ENCODE measurements around the gene ANAPC4.

ANAPC4 gene

GRCh38 chr4:25442863-25443307, 65.8 kb downstream of the ANAPC4 start:
- Histone ChIP-seq H4K20me1 (ENCODE audit: insufficient read depth) (no peaks in the 10 kb centered on the region), H2AFZ (ENCODE audit: low read depth) (no peak overlapping the region), H3K4me3 (IDR thresholded peaks at IDR 0.05; ENCODE audit: insufficient read depth, low read depth, low read length) (no peak overlapping the region), H3K79me2 (ENCODE audit: insufficient read depth, low read depth) (no peaks in the 10 kb centered on the region), H3K27ac (no peak overlapping the region), H3K4me1 (ENCODE audit: low read depth, poor library complexity, severe bottlenecking) (no peaks in the 10 kb centered on the region), H3K9ac (no peak overlapping the region), H3K27me3 (ENCODE audit: insufficient read depth, low read depth) (no peaks in the 10 kb centered on the region), H3K36me3 (ENCODE audit: insufficient read depth) (no peaks in the 10 kb centered on the region), H3K4me2 (no peak overlapping the region)
- no peak for TF ChIP-seq CTCF (conservative IDR thresholded peaks at IDR 0.05; ENCODE audit: low read depth, low read length)

GRCh38 chr4:25443851-25444250, 66.8 kb downstream of the ANAPC4 start:
- H3K27ac ChIP-seq, result no peak overlapping the region
- no peak overlapping the region for H3K9ac ChIP-seq
- H4K20me1 ChIP-seq (ENCODE audit: insufficient read depth), result no peaks in the 10 kb centered on the region
- no peak overlapping the region for H2AFZ ChIP-seq (ENCODE audit: low read depth)
- no peaks in the 10 kb centered on the region for H3K36me3 ChIP-seq (ENCODE audit: insufficient read depth)
- H3K4me2 ChIP-seq, result no peak overlapping the region
- H3K27me3 ChIP-seq (ENCODE audit: insufficient read depth, low read depth), result no peaks in the 10 kb centered on the region
- no peak for TF ChIP-seq CTCF (conservative IDR thresholded peaks at IDR 0.05; ENCODE audit: low read depth, low read length)
- no peaks in the 10 kb centered on the region for H3K79me2 ChIP-seq (ENCODE audit: insufficient read depth, low read depth)
- no peaks in the 10 kb centered on the region for H3K4me1 ChIP-seq (ENCODE audit: low read depth, poor library complexity, severe bottlenecking)
- no peak overlapping the region for H3K4me3 ChIP-seq (IDR thresholded peaks at IDR 0.05; ENCODE audit: insufficient read depth, low read depth, low read length)

DNA sequence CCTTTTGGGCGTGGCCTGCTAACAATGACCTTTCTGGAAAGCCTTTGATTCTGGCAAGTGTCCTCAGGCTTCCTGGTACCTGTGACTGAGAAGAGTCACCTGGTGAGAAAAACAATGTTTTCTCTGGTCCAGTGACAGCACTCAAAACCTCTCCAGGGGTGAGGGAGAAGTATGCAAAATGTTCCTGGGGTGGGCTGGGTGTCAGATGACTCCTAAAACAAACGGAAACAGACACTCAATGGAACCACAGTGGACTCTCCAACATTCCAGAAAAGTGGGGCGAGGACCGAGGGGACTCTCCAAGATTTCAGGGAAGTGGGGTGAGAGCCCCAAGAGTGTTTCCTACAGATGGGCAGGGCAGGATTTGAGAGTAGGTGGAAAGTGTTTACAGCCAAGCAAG, 69.5 kb downstream of the ANAPC4 start:
- Histone ChIP-seq H3K36me3 (ENCODE audit: insufficient read depth) (no peaks in the 10 kb centered on the region), H3K4me3 (IDR thresholded peaks at IDR 0.05; ENCODE audit: insufficient read depth, low read depth, low read length) (no peak overlapping the region), H3K4me1 (ENCODE audit: low read depth, poor library complexity, severe bottlenecking) (no peaks in the 10 kb centered on the region), H3K4me2 (no peak overlapping the region), H3K79me2 (ENCODE audit: insufficient read depth, low read depth) (no peaks in the 10 kb centered on the region), H2AFZ (ENCODE audit: low read depth) (no peak overlapping the region), H3K27ac (no peak overlapping the region), H3K9ac (no peak overlapping the region), H3K27me3 (ENCODE audit: insufficient read depth, low read depth) (no peaks in the 10 kb centered on the region), H4K20me1 (ENCODE audit: insufficient read depth) (no peaks in the 10 kb centered on the region)
- no peak for TF ChIP-seq CTCF (conservative IDR thresholded peaks at IDR 0.05; ENCODE audit: low read depth, low read length)

GRCh38 chr4:25448379-25449109, 71.5 kb downstream of the ANAPC4 start:
- H3K9ac ChIP-seq, result no peak overlapping the region
- no peak overlapping the region for H2AFZ ChIP-seq (ENCODE audit: low read depth)
- no peaks in the 10 kb centered on the region for H3K36me3 ChIP-seq (ENCODE audit: insufficient read depth)
- no peaks in the 10 kb centered on the region for H3K4me1 ChIP-seq (ENCODE audit: low read depth, poor library complexity, severe bottlenecking)
- H3K4me2 ChIP-seq, result no peak overlapping the region
- no peak overlapping the region for H3K27ac ChIP-seq
- no peaks in the 10 kb centered on the region for H4K20me1 ChIP-seq (ENCODE audit: insufficient read depth)
- TF ChIP-seq CTCF (conservative IDR thresholded peaks at IDR 0.05; ENCODE audit: low read depth, low read length), result no peak
- no peaks in the 10 kb centered on the region for H3K79me2 ChIP-seq (ENCODE audit: insufficient read depth, low read depth)
- no peaks in the 10 kb centered on the region for H3K27me3 ChIP-seq (ENCODE audit: insufficient read depth, low read depth)
- H3K4me3 ChIP-seq (IDR thresholded peaks at IDR 0.05; ENCODE audit: insufficient read depth, low read depth, low read length), result no peak overlapping the region

Measured in KMS-11 (cell line).